SK-N-SH (cell line): ENCODE results near the gene POU6F2. TPM values are rescaled to one million over a fixed set of nuclear protein-coding genes. Genes with fewer than 3 reads are reported as not detected.

ENCODE experiments used
- CTCF ChIA-PET: fragments of 300-600, 350-600 bp; formaldehyde crosslinking; extraction: SDS; loops from one replicate; lab custom pipeline; 2021; lab: Yijun Ruan, JAX
- POLR2A ChIA-PET: fragments of 350-600 bp; sonication (Branson Sonifier 250); formaldehyde crosslinking; extraction: SDS; loops from one replicate; lab custom pipeline; 2020; ENCODE audit warnings: antibody characterized with exemption, inconsistent platforms; lab: Yijun Ruan, JAX
- DNase-seq: peaks from one replicate; pipeline ENCODE4 v3.0.0; 2012
- H2AFZ ChIP-seq: fragments of 200-600 bp; sonication (generic); 2 replicates; pipeline ENCODE4 v1.8.1; 2016; ENCODE audit warnings: antibody characterized with exemption, mild to moderate bottlenecking, low read depth
- H3F3A ChIP-seq: fragments of 200-600 bp; sonication (generic); replicated peaks from 2 replicates; pipeline ENCODE3; 2016; ENCODE audit warnings: antibody characterized with exemption, mild to moderate bottlenecking; ENCODE audit not compliant: insufficient read depth
- H3K27ac ChIP-seq, 2 experiments: fragments of 200-500 bp in 1 of 2; fragments of 200-600 bp in 1 of 2; sonication (Bioruptor generic) in 1 of 2; sonication (generic), shearing (Covaris generic) in 1 of 2; 2 replicates each; pipeline versions ENCODE4 v1.5.1 to v1.6.1; 2014 to 2016; ENCODE audit warnings: low read depth in 2 of 2, inconsistent platforms in 1 of 2, low read length in 1 of 2, mild to moderate bottlenecking in 1 of 2, mixed read lengths in 1 of 2
- H3K27me3 ChIP-seq: fragments of 200-600 bp; sonication (generic), shearing (Covaris generic); 2 replicates; pipeline ENCODE4 v1.6.1; 2016; ENCODE audit warnings: mixed run types; ENCODE audit not compliant: insufficient read depth
- H3K36me3 ChIP-seq, 2 experiments: fragments of 200-500 bp in 1 of 2; fragments of 200-600 bp in 1 of 2; sonication (Bioruptor generic) in 1 of 2; sonication (generic) in 1 of 2; replicated peaks in 1 of 2; 2 replicates each; pipeline versions ENCODE3 to v1.5.1; 2014 to 2016; ENCODE audit warnings: low read length in 1 of 2, mild to moderate bottlenecking in 1 of 2; ENCODE audit not compliant: insufficient read depth in 2 of 2, control insufficient read depth in 1 of 2
- H3K4me1 ChIP-seq, 2 experiments: fragments of 200-500 bp in 1 of 2; fragments of 200-600 bp in 1 of 2; sonication (Bioruptor generic) in 1 of 2; sonication (generic), shearing (Covaris generic) in 1 of 2; 2 replicates each; pipeline versions ENCODE4 v1.5.1 to v1.6.1; 2014 to 2016; ENCODE audit warnings: low read depth in 1 of 2, low read length in 1 of 2, mixed run types in 1 of 2; ENCODE audit not compliant: insufficient read depth in 2 of 2, control insufficient read depth in 1 of 2
- H3K4me2 ChIP-seq: fragments of 200-600 bp; sonication (generic), shearing (Covaris generic); 2 replicates; pipeline ENCODE4 v1.6.1; 2017; ENCODE audit warnings: mixed run types
- H3K4me3 ChIP-seq, 2 experiments: fragments of 200-500 bp in 1 of 2; fragments of 200-600 bp in 1 of 2; sonication (Bioruptor generic) in 1 of 2; sonication (generic), shearing (Covaris generic) in 1 of 2; 2 replicates each; pipeline versions ENCODE4 v1.5.1 to v1.8.1; 2014 to 2016; ENCODE audit warnings: low read depth in 2 of 2, inconsistent platforms in 1 of 2, low read length in 1 of 2, mild to moderate bottlenecking in 1 of 2, mixed read lengths in 1 of 2, moderate library complexity in 1 of 2
- H3K79me2 ChIP-seq: fragments of 200-600 bp; sonication (generic); 2 replicates; pipeline ENCODE4 v1.8.1; 2017; ENCODE audit warnings: mild to moderate bottlenecking; ENCODE audit not compliant: insufficient read depth
- H3K9ac ChIP-seq: fragments of 200-600 bp; sonication (generic); 2 replicates; pipeline ENCODE4 v1.6.1; 2017; ENCODE audit warnings: mixed run types
- H3K9me2 ChIP-seq: fragments of 200-600 bp; sonication (generic); 2 replicates; pipeline ENCODE4 v1.6.1; 2017; ENCODE audit warnings: mixed run types
- H3K9me3 ChIP-seq: fragments of 200-600 bp; sonication (generic); 2 replicates; pipeline ENCODE4 v1.6.1; 2017; ENCODE audit warnings: mixed run types, mild to moderate bottlenecking, moderate library complexity
- H4K20me1 ChIP-seq: fragments of 200-600 bp; sonication (generic); 2 replicates; pipeline ENCODE4 v1.6.1; 2017; ENCODE audit warnings: mild to moderate bottlenecking, mixed run types; ENCODE audit not compliant: insufficient read depth
- FOSL2 ChIP-seq: IDR thresholded peaks from 2 replicates; pipeline ENCODE4 v1.4.0; 2012; ENCODE audit warnings: low read depth, mild to moderate bottlenecking, moderate library complexity, borderline replicate concordance
- FOXJ3 ChIP-seq: sonication (generic); formaldehyde crosslinking; IDR thresholded peaks from 2 replicates; pipeline ENCODE4 v1.5.1; 2020; ENCODE audit warnings: mild to moderate bottlenecking, missing genetic modification reagents
- GATA2 ChIP-seq: sonication (generic); formaldehyde crosslinking; IDR thresholded peaks from 2 replicates; pipeline ENCODE4 v1.5.0; 2020; ENCODE audit warnings: mild to moderate bottlenecking, missing genetic modification reagents
- JUND ChIP-seq: IDR thresholded peaks from 2 replicates; pipeline ENCODE4 v1.4.0; 2012
- MXI1 ChIP-seq: IDR thresholded peaks from 2 replicates; pipeline ENCODE4 v1.6.1; 2012; ENCODE audit warnings: mild to moderate bottlenecking, low read depth, low read length, improper control_type of control experiment
- NRF1 ChIP-seq: IDR thresholded peaks from 2 replicates; pipeline ENCODE4 v1.6.1; 2012; ENCODE audit warnings: low read depth, mild to moderate bottlenecking, low read length
- RAD21 ChIP-seq: IDR thresholded peaks from 2 replicates; pipeline ENCODE4 v1.6.1; 2012; ENCODE audit warnings: mild to moderate bottlenecking, low read length
- RFX5 ChIP-seq: IDR thresholded peaks from 2 replicates; pipeline ENCODE4 v1.6.1; 2012; ENCODE audit warnings: mild to moderate bottlenecking, improper control_type of control experiment, low read length
- RXRA ChIP-seq: IDR thresholded peaks from 2 replicates; pipeline ENCODE4 v1.4.0; 2012; ENCODE audit warnings: low read depth, mild to moderate bottlenecking, borderline replicate concordance
- SMC3 ChIP-seq: IDR thresholded peaks from 2 replicates; pipeline ENCODE4 v1.6.1; 2012; ENCODE audit warnings: low read depth, low read length, improper control_type of control experiment
- TAF1 ChIP-seq: IDR thresholded peaks from 2 replicates; pipeline ENCODE4 v1.6.1; 2012; ENCODE audit warnings: low read depth, mild to moderate bottlenecking, low read length, moderate library complexity, borderline replicate concordance
- TCF12 ChIP-seq: IDR thresholded peaks from 2 replicates; pipeline ENCODE4 v1.4.0; 2012
- YY1 ChIP-seq: IDR thresholded peaks from 2 replicates; pipeline ENCODE4 v1.4.0; 2012; ENCODE audit warnings: low read depth, mild to moderate bottlenecking
- WGBS: methylation state at CpG from one replicate; pipeline ENCODE4 v1.1.6; 2017; ENCODE audit warnings: low lambda C conversion rate; 5-methylcytosine and 5-hydroxymethylcytosine counted together
- polyA plus RNA-seq, 3 experiments: library from polyadenylated mRNA; depleted of rRNA; stranded (reverse); fragments of >200 nt; gene quantifications; 2 replicates each; pipeline ENCODE4 v1.2.3, GENCODE V29; 2012
- TF ChIP-seq, protein P1 (sequence below): IDR thresholded peaks from 2 replicates; pipeline ENCODE4 v1.4.0; 2012; ENCODE audit warnings: low read depth
- TF ChIP-seq, protein P2 (sequence below): IDR thresholded peaks from 2 replicates; pipeline ENCODE4; 2012
- TF ChIP-seq, protein P3 (sequence below): fragments of 150-350 bp; IDR thresholded peaks from 2 replicates; pipeline ENCODE4 v1.6.1; 2017; ENCODE audit warnings: antibody characterized with exemption, low read length, low read depth, borderline replicate concordance

The POU6F2 gene
- polyA plus RNA-seq, 1 of the 3 experiments (the other 2 are of a cell fraction) = under 0.01 TPM

DNA sequence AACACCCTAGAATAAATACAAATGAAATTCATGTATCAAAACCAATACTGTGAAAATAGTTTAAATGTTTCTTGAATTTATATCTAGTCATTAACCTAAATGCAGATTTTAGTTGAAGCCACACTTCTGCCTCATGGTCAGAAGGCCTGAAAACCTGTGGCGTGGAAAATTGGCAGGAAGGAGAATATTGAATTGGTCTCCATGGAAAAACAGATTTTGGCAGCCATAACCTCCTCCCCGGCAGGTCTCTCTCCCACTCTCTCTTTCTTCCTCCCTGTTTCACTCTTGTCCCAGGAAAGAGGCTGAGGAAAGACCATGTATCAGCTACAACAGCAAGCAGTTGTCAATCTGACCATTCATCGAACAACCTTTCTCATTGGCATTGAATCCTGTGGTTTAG, 427.9 kb downstream of the POU6F2 start:
- Histone ChIP-seq H3K27ac (no peak overlapping the region), H3K4me2 (no peak overlapping the region), H3F3A (no peaks in the 10 kb centered on the region)
- CTCF ChIA-PET = no interaction called here
- no peak for TF ChIP-seq NRF1
- TF ChIP-seq MXI1 = no peak
- TF ChIP-seq RAD21 = no peak
- no peak for TF ChIP-seq FOSL2
- no peak for TF ChIP-seq TAF1
- TF ChIP-seq, protein P1, sequence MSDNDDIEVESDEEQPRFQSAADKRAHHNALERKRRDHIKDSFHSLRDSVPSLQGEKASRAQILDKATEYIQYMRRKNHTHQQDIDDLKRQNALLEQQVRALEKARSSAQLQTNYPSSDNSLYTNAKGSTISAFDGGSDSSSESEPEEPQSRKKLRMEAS = no peak
- TF ChIP-seq YY1 = no peak
- TF ChIP-seq, protein P2, sequence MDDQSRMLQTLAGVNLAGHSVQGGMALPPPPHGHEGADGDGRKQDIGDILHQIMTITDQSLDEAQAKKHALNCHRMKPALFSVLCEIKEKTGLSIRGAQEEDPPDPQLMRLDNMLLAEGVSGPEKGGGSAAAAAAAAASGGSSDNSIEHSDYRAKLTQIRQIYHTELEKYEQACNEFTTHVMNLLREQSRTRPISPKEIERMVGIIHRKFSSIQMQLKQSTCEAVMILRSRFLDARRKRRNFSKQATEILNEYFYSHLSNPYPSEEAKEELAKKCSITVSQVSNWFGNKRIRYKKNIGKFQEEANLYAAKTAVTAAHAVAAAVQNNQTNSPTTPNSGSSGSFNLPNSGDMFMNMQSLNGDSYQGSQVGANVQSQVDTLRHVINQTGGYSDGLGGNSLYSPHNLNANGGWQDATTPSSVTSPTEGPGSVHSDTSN = no peak
- TF ChIP-seq, protein P3, sequence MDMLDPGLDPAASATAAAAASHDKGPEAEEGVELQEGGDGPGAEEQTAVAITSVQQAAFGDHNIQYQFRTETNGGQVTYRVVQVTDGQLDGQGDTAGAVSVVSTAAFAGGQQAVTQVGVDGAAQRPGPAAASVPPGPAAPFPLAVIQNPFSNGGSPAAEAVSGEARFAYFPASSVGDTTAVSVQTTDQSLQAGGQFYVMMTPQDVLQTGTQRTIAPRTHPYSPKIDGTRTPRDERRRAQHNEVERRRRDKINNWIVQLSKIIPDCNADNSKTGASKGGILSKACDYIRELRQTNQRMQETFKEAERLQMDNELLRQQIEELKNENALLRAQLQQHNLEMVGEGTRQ = no peak
- no peak for TF ChIP-seq RXRA
- no peak for TF ChIP-seq FOXJ3 (CRISPR knock-in tag)
- TF ChIP-seq SMC3 = no peak
- TF ChIP-seq GATA2 = no peak
- no peak for TF ChIP-seq TCF12
- TF ChIP-seq, all 33 proteins: peak for 0
- Histone ChIP-seq H3K36me3 (no peaks in the 10 kb centered on the region), H3K27me3 (peaks cover 32% of the 10 kb centered on the region; the same call in 1 of the 2 replicates), H4K20me1 (no peaks in the 10 kb centered on the region), H3K9ac (no peak overlapping the region), H3K9me3 (no peaks in the 10 kb centered on the region), H3K4me1 (no peaks in the 10 kb centered on the region), H3K79me2 (no peaks in the 10 kb centered on the region), H2AFZ (no peak overlapping the region), H3K4me3 (no peak overlapping the region), H3K9me2 (peaks cover 4% of the 10 kb centered on the region; the same call in 1 of the 2 replicates)
- WGBS = 38% methylated on average over 3 of the region's 3 CpGs
- no peak for DNase-seq
- POLR2A ChIA-PET = no interaction called here

DNA sequence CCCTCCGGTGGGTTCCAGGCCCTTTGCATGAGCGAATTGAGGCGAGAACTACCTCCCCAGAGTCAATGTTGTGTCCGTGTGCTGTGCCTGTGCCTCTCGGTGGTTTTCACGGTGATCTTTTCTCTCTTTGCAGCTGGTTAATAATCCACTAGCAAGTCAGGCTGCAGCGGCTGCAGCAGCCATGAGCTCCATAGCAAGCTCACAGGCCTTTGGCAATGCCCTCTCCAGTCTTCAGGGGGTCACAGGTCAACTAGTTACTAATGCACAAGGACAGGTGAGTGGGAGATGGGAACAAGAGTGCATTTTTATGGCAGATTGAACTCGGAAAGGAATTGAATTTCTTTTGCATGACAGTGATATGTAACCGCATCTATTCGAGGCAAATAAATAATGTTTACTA, 428.8 kb downstream of the POU6F2 start:
- ChIA-PET POLR2A (no interaction called here), CTCF (no interaction called here)
- no peak for TF ChIP-seq RFX5
- TF ChIP-seq JUND = no peak
- TF ChIP-seq RAD21 = no peak
- TF ChIP-seq, protein P1 = no peak
- H3K9me2 ChIP-seq = peaks cover 4% of the 10 kb centered on the region; the same call in 1 of the 2 replicates
- DNase-seq = no peak
- H3K36me3 ChIP-seq = no peaks in the 10 kb centered on the region
- no peak overlapping the region for H3K4me2 ChIP-seq
- H3K9ac ChIP-seq = no peak overlapping the region
- no peaks in the 10 kb centered on the region for H3K9me3 ChIP-seq
- H3K4me3 ChIP-seq = no peak overlapping the region
- H2AFZ ChIP-seq = no peak overlapping the region
- H3K79me2 ChIP-seq = no peaks in the 10 kb centered on the region
- H3K27ac ChIP-seq = no peak overlapping the region
- no peaks in the 10 kb centered on the region for H4K20me1 ChIP-seq
- whole genome bisulfite sequencing = 28% methylated on average over 10 of the region's 10 CpGs
- no peaks in the 10 kb centered on the region for H3F3A ChIP-seq
- no peaks in the 10 kb centered on the region for H3K4me1 ChIP-seq
- H3K27me3 ChIP-seq = peaks cover 39% of the 10 kb centered on the region; the same call in 1 of the 2 replicates
